ENCODE results near the gene NKD2. TPM values are rescaled to one million over a fixed set of nuclear protein-coding genes. Genes with fewer than 3 reads are reported as not detected.

NKD2 gene
- total RNA-seq, 1 donor from 2014 or later: 65.1 TPM

DNA sequence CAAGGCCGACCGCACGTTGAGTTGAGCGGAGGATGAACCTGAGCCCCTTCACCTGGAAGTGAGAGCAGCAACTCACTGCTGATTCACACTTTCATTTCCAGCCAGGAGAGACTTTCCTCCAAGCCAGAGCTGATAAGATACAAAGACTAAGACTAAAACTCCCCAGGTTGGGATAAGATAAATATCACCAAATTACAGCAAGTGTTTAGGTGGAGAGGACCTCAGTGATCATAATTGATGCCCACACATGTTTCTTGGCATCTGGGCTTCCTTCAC lies 6.4 kb upstream of the NKD2 start:
- H3K36me3 Mint-ChIP-seq: no peaks in the 10 kb centered on the region
- TF ChIP-seq, protein P1, sequence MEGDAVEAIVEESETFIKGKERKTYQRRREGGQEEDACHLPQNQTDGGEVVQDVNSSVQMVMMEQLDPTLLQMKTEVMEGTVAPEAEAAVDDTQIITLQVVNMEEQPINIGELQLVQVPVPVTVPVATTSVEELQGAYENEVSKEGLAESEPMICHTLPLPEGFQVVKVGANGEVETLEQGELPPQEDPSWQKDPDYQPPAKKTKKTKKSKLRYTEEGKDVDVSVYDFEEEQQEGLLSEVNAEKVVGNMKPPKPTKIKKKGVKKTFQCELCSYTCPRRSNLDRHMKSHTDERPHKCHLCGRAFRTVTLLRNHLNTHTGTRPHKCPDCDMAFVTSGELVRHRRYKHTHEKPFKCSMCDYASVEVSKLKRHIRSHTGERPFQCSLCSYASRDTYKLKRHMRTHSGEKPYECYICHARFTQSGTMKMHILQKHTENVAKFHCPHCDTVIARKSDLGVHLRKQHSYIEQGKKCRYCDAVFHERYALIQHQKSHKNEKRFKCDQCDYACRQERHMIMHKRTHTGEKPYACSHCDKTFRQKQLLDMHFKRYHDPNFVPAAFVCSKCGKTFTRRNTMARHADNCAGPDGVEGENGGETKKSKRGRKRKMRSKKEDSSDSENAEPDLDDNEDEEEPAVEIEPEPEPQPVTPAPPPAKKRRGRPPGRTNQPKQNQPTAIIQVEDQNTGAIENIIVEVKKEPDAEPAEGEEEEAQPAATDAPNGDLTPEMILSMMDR (IDR thresholded peaks at IDR 0.05; ENCODE audit: unreplicated experiment): no peak
- peak overlapping the region; percentile 30 for H3K27ac Mint-ChIP-seq
- H3K27me3 Mint-ChIP-seq (ENCODE audit: low read depth): peaks cover 78% of the 10 kb centered on the region
- no peak overlapping the region for H3K4me3 Mint-ChIP-seq
- H3K4me1 Mint-ChIP-seq: peaks cover 27% of the 10 kb centered on the region
- DNase-seq (ENCODE audit: low spot score in 2 of 2, unreplicated experiment in 2 of 2): no peak
- H3K9me3 Mint-ChIP-seq: no peaks in the 10 kb centered on the region

DNA sequence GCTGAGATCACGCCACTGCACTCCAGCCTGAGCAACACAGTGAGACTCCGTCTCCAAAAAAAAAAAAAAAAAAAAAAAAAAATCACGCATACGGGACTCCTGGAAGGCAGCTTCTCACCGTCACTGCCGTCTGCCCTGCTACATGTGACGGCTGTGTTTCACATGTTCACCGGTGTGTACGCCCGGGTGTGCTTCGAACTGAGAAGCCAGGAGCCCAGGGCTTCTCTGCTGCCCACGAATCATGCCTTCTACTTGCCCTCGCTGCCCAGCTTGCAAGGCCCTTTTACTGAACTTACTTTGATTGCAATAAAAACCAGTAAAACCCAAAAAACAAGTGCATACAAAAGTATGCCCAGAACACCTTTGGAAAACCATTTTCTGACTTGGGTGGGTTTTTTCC lies 5.8 kb upstream of the NKD2 start:
- Mint-ChIP-seq H3K4me1 (peaks cover 28% of the 10 kb centered on the region), H3K4me3 (no peak overlapping the region), H3K27ac (no peak overlapping the region), H3K36me3 (no peaks in the 10 kb centered on the region), H3K27me3 (ENCODE audit: low read depth) (peaks cover 83% of the 10 kb centered on the region), H3K9me3 (no peaks in the 10 kb centered on the region)
- TF ChIP-seq, protein P1 (IDR thresholded peaks at IDR 0.05; ENCODE audit: unreplicated experiment): no peak
- peak in 1 of 2 experiments; percentile 37 for DNase-seq (ENCODE audit: low spot score in 2 of 2, unreplicated experiment in 2 of 2)

DNA sequence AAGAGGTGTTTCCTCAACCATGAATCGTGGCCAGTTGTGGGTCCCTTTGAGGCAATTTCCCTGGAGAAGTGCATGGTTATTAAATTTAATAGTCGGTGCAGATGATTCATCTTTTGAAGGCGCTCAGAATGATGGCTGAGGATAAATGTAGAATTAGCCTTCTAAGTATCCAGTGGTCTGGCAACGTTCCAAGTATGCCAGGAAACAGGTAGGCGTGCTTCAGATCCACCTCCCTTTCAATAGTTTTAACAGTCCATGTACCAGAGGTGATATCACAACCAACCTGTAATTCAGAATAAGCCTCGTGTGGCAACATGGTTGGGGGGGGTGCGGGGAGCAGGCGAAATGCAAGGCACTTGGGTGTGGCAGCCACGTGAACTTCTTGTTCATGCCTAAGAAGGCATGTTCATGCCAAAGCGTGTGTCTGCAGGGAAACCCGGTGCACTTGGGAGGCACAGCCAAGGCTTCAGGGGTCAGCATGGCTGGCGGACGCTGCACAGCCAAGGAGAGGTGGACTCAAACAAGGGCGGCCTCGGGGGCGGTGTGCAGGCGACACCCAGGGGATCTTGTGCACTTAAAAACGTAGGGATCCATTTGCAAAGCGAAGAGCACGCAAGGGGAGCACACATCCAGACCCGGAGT lies 5.2 kb upstream of the NKD2 start:
- peak; percentile 16 to 49 for DNase-seq (ENCODE audit: low spot score in 2 of 2, unreplicated experiment in 2 of 2)
- Mint-ChIP-seq H3K27ac (no peak overlapping the region), H3K4me1 (peaks cover 28% of the 10 kb centered on the region), H3K36me3 (no peaks in the 10 kb centered on the region), H3K9me3 (no peaks in the 10 kb centered on the region), H3K4me3 (peak overlapping the region; percentile 51), H3K27me3 (ENCODE audit: low read depth) (peaks cover 80% of the 10 kb centered on the region)
- TF ChIP-seq, protein P1 (IDR thresholded peaks at IDR 0.05; ENCODE audit: unreplicated experiment): no peak

DNA sequence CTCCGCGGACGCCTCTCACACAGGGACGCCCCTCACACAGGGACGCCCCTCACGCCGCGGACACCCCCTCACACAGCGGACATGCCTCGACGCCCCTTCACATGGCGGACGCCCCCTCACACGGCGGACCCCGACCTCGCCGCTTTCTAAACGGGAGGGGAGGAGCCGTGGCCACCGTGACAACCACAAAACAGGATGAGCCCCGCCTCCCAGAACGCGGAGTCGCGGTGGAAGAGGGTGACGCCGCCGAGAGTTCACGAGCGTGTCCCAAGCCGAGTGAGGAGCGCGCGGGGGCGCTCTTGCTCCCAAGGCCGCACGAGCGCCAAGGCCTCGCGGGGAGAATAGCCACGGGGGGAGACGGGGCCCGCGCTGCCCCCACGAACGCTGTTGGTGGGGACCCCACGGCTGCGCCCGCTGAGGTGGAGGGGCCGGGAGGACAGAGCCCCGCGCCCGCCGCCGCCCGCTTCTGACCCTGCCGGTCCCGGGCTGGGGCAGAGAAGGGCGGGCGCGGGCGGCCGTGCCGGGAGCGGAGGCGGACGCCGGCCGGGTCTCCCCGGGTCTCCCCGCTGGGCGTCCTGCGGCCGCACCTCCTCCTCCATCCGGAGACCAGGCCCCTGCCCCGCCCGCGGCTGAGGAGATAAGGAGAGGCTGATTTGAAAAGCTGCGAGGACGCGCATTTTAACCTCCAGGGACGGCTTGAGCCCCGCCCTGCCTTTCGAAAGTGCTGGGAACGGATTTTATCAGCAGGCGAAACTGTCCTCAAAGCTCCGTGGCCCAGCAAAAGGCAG lies 3.9 kb upstream of the NKD2 start:
- TF ChIP-seq, protein P1 (IDR thresholded peaks at IDR 0.05; ENCODE audit: unreplicated experiment): no peak
- Mint-ChIP-seq H3K9me3 (no peaks in the 10 kb centered on the region), H3K4me1 (peaks cover 28% of the 10 kb centered on the region), H3K27me3 (ENCODE audit: low read depth) (peaks cover 70% of the 10 kb centered on the region), H3K4me3 (peak overlapping the region; percentile 69), H3K36me3 (no peaks in the 10 kb centered on the region), H3K27ac (peak overlapping the region; percentile 81)
- peak; percentile 45 to 70 for DNase-seq (ENCODE audit: low spot score in 2 of 2, unreplicated experiment in 2 of 2)

DNA sequence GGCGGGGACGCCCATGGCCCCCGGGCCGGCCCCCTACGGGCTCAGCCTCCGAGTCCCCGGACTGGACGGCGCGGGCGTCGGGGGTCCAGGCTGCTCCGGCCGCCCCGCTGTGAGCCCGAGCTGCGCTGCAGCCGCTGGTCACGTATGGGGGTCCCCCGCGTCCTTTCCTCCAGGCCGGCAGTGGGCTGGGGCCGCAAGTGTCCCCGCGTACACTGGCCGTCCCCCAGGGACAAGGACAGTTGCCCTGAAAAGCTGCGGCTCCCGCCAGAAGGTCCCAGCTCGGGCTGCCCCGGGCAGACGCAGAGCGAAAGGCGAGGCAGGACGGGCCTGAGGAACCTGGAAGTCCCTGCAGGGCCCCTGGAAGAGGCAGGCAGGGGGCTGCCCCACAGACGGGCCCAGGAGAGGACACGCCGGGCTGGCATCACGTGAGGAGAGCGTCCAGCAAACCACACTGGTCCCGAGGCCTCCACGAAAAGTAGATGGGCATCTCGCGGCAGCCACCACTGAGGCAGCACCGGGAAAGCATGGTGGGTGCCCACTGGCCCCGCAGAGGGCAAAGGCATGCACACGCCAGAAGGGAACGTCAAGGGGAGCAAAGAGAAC lies 3.3 kb upstream of the NKD2 start:
- peak in 1 of 2 experiments; percentile 37 for DNase-seq (ENCODE audit: low spot score in 2 of 2, unreplicated experiment in 2 of 2)
- no peaks in the 10 kb centered on the region for H3K36me3 Mint-ChIP-seq
- H3K9me3 Mint-ChIP-seq: no peaks in the 10 kb centered on the region
- peaks cover 35% of the 10 kb centered on the region for H3K4me1 Mint-ChIP-seq
- H3K27me3 Mint-ChIP-seq (ENCODE audit: low read depth): peaks cover 70% of the 10 kb centered on the region
- TF ChIP-seq, protein P1 (IDR thresholded peaks at IDR 0.05; ENCODE audit: unreplicated experiment): no peak
- peak overlapping the region; percentile 53 for H3K4me3 Mint-ChIP-seq
- H3K27ac Mint-ChIP-seq: no peak overlapping the region
